ENCODE measurements around the gene SCN8A.
"Not testable (repeated sequence)": the region's sequence is repeated elsewhere in the genome, so short reads cannot be mapped to it uniquely, and the experiment has no call there.

SCN8A gene

GRCh38 chr12:51771008-51771407 lies 180.0 kb downstream of the SCN8A start:
- no peak for DNase-seq (ENCODE audit: low read depth)

- DNase-seq (ENCODE audit: low read depth) = peak; percentile 76
Measured at GRCh38 chr12:51773145-51773869, 182.3 kb downstream of the SCN8A start.

GRCh38 chr12:51774933-51775332 lies 183.9 kb downstream of the SCN8A start:
- DNase-seq (ENCODE audit: low read depth) = no peak

- DNase-seq (ENCODE audit: low read depth) = no peak
Measured at GRCh38 chr12:51777457-51777856, 186.4 kb downstream of the SCN8A start.

- no peak for DNase-seq (ENCODE audit: low read depth)
Measured at GRCh38 chr12:51777973-51778372, 186.9 kb downstream of the SCN8A start.

- no peak for DNase-seq (ENCODE audit: low read depth)
Measured at GRCh38 chr12:51779876-51780275, 188.8 kb downstream of the SCN8A start.

- DNase-seq (ENCODE audit: low read depth) = no peak
Measured at GRCh38 chr12:51784688-51785087, 193.7 kb downstream of the SCN8A start.

GRCh38 chr12:51785906-51786305 lies 194.9 kb downstream of the SCN8A start:
- DNase-seq (ENCODE audit: low read depth) = no peak

GRCh38 chr12:51788876-51789275 lies 197.8 kb downstream of the SCN8A start:
- peak; percentile 42 for DNase-seq (ENCODE audit: low read depth)

- DNase-seq (ENCODE audit: low read depth) = no peak
Measured at GRCh38 chr12:51792417-51792816, 201.4 kb downstream of the SCN8A start.

- DNase-seq (ENCODE audit: low read depth) = peak; percentile 9
Measured at GRCh38 chr12:51793201-51793600, 202.2 kb downstream of the SCN8A start.

GRCh38 chr12:51797301-51797700 lies 206.3 kb downstream of the SCN8A start:
- DNase-seq (ENCODE audit: low read depth) = no peak

- not testable (repeated sequence) for DNase-seq (ENCODE audit: low read depth)
Measured at GRCh38 chr12:51798051-51798450, 207.0 kb downstream of the SCN8A start.

- no peak for DNase-seq (ENCODE audit: low read depth)
Measured at GRCh38 chr12:51798501-51798900, 207.5 kb downstream of the SCN8A start.

- DNase-seq (ENCODE audit: low read depth) = no peak
Measured at GRCh38 chr12:51801027-51801426, 210.0 kb downstream of the SCN8A start.

- no peak for DNase-seq (ENCODE audit: low read depth)
Measured at GRCh38 chr12:51806896-51807295, 215.9 kb downstream of the SCN8A start.

- no peak for DNase-seq (ENCODE audit: low read depth)
Measured at GRCh38 chr12:51809193-51809592, 218.2 kb downstream of the SCN8A start.

- DNase-seq (ENCODE audit: low read depth) = no peak
Measured at GRCh38 chr12:51811203-51812202, 220.5 kb downstream of the SCN8A start.

- DNase-seq (ENCODE audit: low read depth) = no peak
Measured at GRCh38 chr12:51812871-51813270, 221.8 kb downstream of the SCN8A start.

GRCh38 chr12:51813931-51814310 lies 222.9 kb downstream of the SCN8A start:
- DNase-seq (ENCODE audit: low read depth) = no peak

- peak; percentile 59 for DNase-seq (ENCODE audit: low read depth)
Measured at GRCh38 chr12:51814311-51815088, 223.5 kb downstream of the SCN8A start.

- DNase-seq (ENCODE audit: low read depth) = no peak
Measured at GRCh38 chr12:51815571-51815970, 224.5 kb downstream of the SCN8A start.

Data from stromal cell of bone marrow (primary cell).